ENCODE data around the gene COX6B2. TPM values are rescaled to one million over a fixed set of nuclear protein-coding genes. Genes with fewer than 3 reads are reported as not detected.

The COX6B2 gene
- total RNA-seq, 1 experiment from 2014 or later, result 5.6 TPM

DNA sequence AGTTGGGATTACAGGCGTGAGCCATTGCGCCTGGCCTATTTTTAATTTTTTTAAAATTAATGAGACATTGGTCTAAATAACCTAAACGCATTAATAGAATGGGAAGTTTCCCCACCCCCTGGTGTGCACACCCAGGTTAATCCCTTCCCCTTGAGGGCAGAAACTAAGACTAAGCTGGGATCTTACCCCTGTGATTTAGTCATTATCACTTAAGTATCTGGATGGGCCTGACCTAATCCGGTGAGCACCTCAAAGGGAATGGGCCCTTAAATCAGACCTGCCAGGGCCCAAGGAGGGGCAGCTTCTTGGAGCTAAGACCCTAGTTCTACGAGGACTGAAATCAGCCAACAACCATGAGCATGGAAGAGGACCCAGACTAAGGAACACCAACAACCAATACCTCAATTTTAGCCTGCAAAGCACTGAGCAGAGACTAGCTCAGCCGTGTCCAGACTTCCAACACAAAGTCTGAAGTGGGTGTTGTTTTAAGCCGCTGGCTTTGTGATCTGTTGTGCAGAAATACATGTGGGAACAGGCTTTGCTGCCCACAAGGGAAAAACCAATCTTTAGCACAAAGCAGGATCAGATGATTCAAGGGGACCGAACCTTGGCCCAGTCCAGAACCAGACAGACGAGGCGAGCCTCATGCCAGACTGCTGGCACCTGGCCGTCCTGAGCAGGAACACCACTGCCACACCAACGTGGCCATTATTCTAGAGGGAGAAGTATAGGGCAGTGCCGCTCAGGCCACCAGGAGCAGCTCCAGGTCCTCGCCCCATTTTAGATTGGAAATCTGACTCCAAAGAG, 46.0 kb upstream of the COX6B2 start:
- no peak overlapping the region; the same call in 1 of the 2 replicates for H3K27ac ChIP-seq (ENCODE audit: low read length)
- DNase-seq (ENCODE audit: low read depth, low spot score) (no peak), ATAC-seq (peak; percentile 20)
- peaks cover 21% of the 10 kb centered on the region for H3K36me3 ChIP-seq (ENCODE audit: control insufficient read depth, insufficient read depth, low read length)
- no TSS peak for BruUV-seq (replicated peaks)
- in situ Hi-C loops (cut with HindIII; ENCODE audit: low pct_unique_long_range_greater_than_20kb, low sequenced_read_pairs) (no loop called here), intact Hi-C loops (cut with micrococcal nuclease; ENCODE audit: unreplicated experiment) (no loop called here)
- ChIA-PET POLR2A (no interaction called here), CTCF (no interaction called here)
- H3K4me3 ChIP-seq (ENCODE audit: low read depth in 2 of 2, low read length in 2 of 2), result no peak overlapping the region
- H3K9me3 ChIP-seq (ENCODE audit: control insufficient read depth, insufficient read depth, low read depth, low read length), result no peaks in the 10 kb centered on the region
- H3K4me1 ChIP-seq (ENCODE audit: control insufficient read depth, insufficient read depth, low read length), result peaks cover 19% of the 10 kb centered on the region
- TF ChIP-seq SIN3A (IDR thresholded peaks at IDR 0.05; ENCODE audit: borderline replicate concordance, insufficient read depth, low read depth, low read length), result no peak
- TF ChIP-seq, protein P1, sequence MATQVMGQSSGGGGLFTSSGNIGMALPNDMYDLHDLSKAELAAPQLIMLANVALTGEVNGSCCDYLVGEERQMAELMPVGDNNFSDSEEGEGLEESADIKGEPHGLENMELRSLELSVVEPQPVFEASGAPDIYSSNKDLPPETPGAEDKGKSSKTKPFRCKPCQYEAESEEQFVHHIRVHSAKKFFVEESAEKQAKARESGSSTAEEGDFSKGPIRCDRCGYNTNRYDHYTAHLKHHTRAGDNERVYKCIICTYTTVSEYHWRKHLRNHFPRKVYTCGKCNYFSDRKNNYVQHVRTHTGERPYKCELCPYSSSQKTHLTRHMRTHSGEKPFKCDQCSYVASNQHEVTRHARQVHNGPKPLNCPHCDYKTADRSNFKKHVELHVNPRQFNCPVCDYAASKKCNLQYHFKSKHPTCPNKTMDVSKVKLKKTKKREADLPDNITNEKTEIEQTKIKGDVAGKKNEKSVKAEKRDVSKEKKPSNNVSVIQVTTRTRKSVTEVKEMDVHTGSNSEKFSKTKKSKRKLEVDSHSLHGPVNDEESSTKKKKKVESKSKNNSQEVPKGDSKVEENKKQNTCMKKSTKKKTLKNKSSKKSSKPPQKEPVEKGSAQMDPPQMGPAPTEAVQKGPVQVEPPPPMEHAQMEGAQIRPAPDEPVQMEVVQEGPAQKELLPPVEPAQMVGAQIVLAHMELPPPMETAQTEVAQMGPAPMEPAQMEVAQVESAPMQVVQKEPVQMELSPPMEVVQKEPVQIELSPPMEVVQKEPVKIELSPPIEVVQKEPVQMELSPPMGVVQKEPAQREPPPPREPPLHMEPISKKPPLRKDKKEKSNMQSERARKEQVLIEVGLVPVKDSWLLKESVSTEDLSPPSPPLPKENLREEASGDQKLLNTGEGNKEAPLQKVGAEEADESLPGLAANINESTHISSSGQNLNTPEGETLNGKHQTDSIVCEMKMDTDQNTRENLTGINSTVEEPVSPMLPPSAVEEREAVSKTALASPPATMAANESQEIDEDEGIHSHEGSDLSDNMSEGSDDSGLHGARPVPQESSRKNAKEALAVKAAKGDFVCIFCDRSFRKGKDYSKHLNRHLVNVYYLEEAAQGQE (IDR thresholded peaks at IDR 0.05; ENCODE audit: insufficient read depth in 1 of 2, low read depth in 2 of 2, low read length in 1 of 2), result no peak
- TF ChIP-seq POLR2AphosphoS5 (IDR thresholded peaks at IDR 0.05; ENCODE audit: low read depth, low read length), result no peak
- H3K27me3 ChIP-seq (ENCODE audit: control insufficient read depth, insufficient read depth, low read length), result no peaks in the 10 kb centered on the region

DNA sequence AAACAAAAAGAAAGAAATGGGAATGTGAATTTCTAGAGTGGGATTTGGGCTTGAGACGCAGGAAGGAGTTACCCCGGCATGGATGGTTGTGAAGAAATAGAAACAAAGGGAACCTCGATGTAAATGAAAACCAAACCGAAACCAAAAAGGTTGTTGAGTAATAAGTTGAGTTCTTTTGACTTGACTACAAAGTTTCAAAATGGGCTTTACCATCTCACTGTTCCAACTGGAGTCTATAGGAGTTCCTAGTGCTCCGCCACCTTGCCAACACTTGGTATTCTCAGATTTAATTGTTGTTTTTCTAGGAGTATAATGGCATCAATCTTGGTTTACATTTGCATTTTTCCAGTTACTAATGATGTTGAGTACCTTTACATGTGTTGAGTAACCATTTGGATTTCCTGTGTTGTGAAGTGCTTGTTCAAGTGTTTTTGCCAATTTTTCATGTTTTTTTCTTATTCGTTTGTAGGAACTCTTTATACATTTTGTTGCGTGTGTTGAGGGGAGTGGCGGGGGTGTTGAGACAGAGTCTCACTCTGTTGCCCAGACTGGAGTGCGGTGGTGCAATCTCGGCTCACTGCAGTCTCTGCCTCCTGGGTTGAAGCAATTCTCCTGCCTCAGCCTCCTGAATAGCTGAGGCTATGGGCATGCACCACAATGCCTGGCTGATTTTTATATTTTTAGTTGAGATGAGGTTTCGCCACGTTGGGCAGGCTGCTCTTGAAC, 43.8 kb upstream of the COX6B2 start:
- BruUV-seq (replicated peaks), result no TSS peak
- TF ChIP-seq TCF7L2 (IDR thresholded peaks at IDR 0.05; ENCODE audit: low read depth, low read length) (no peak), SIN3A (IDR thresholded peaks at IDR 0.05; ENCODE audit: borderline replicate concordance, insufficient read depth, low read depth, low read length) (no peak), POLR2AphosphoS5 (IDR thresholded peaks at IDR 0.05; ENCODE audit: low read depth, low read length) (no peak)
- TF ChIP-seq, protein P2, sequence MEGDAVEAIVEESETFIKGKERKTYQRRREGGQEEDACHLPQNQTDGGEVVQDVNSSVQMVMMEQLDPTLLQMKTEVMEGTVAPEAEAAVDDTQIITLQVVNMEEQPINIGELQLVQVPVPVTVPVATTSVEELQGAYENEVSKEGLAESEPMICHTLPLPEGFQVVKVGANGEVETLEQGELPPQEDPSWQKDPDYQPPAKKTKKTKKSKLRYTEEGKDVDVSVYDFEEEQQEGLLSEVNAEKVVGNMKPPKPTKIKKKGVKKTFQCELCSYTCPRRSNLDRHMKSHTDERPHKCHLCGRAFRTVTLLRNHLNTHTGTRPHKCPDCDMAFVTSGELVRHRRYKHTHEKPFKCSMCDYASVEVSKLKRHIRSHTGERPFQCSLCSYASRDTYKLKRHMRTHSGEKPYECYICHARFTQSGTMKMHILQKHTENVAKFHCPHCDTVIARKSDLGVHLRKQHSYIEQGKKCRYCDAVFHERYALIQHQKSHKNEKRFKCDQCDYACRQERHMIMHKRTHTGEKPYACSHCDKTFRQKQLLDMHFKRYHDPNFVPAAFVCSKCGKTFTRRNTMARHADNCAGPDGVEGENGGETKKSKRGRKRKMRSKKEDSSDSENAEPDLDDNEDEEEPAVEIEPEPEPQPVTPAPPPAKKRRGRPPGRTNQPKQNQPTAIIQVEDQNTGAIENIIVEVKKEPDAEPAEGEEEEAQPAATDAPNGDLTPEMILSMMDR (IDR thresholded peaks at IDR 0.05), result no peak
- TF ChIP-seq, protein P1 (IDR thresholded peaks at IDR 0.05; ENCODE audit: insufficient read depth in 1 of 2, low read depth in 2 of 2, low read length in 1 of 2), result no peak
- Histone ChIP-seq H3K36me3 (ENCODE audit: control insufficient read depth, insufficient read depth, low read length) (peaks cover 14% of the 10 kb centered on the region), H3K27ac (ENCODE audit: low read length) (no peak overlapping the region), H3K4me3 (ENCODE audit: low read depth in 2 of 2, low read length in 2 of 2) (no peak overlapping the region), H3K27me3 (ENCODE audit: control insufficient read depth, insufficient read depth, low read length) (no peaks in the 10 kb centered on the region), H3K9me3 (ENCODE audit: control insufficient read depth, insufficient read depth, low read depth, low read length) (no peaks in the 10 kb centered on the region), H3K4me1 (ENCODE audit: control insufficient read depth, insufficient read depth, low read length) (peaks cover 14% of the 10 kb centered on the region)
- ChIA-PET CTCF (no interaction called here), POLR2A (interaction anchor here (1.2 kb wide), 1 partner anchor 8 kb away, joined by 5 read pairs; no protein-coding TSS in a partner anchor)
- in situ Hi-C loops (cut with HindIII; ENCODE audit: low pct_unique_long_range_greater_than_20kb, low sequenced_read_pairs) (no loop called here), intact Hi-C loops (cut with micrococcal nuclease; ENCODE audit: unreplicated experiment) (no loop called here)
- DNase-seq (ENCODE audit: low read depth, low spot score), result no peak
- no peak for ATAC-seq

Data from Panc1 (cell line).